HepG2 (cell line): Measurements from ENCODE around the gene VAMP8. TPM values are rescaled to one million over a fixed set of nuclear protein-coding genes. Genes with fewer than 3 reads are reported as not detected.

ENCODE experiments used
- CEBPG ChIP-seq: IDR thresholded peaks from 2 replicates; pipeline ENCODE4 v1.6.1; 2016
- DNMT1 ChIP-seq: sonication (generic); formaldehyde crosslinking; IDR thresholded peaks from 2 replicates; pipeline ENCODE4 v1.5.1; 2020; ENCODE audit warnings: mild to moderate bottlenecking, missing genetic modification reagents
- FOXC1 ChIP-seq: sonication (generic); formaldehyde crosslinking; IDR thresholded peaks from 2 replicates; pipeline ENCODE4 v1.8.0; 2022; ENCODE audit warnings: mild to moderate bottlenecking, missing genetic modification reagents, borderline replicate concordance
- HOXD1 ChIP-seq: sonication (generic); formaldehyde crosslinking; IDR thresholded peaks from 2 replicates; pipeline ENCODE4 v1.5.0; 2020; ENCODE audit warnings: missing genetic modification reagents
- NFATC3 ChIP-seq: sonication (generic); formaldehyde crosslinking; IDR thresholded peaks from 2 replicates; pipeline ENCODE4 v1.5.1; 2020; ENCODE audit warnings: mild to moderate bottlenecking, missing genetic modification reagents
- NR2F2 ChIP-seq: IDR thresholded peaks from 2 replicates; pipeline ENCODE4 v1.6.1; 2012; ENCODE audit warnings: low read depth, inconsistent platforms, borderline replicate concordance
- NR3C1 ChIP-seq: sonication (generic); formaldehyde crosslinking; IDR thresholded peaks from 2 replicates; pipeline ENCODE4 v1.4.0; 2020; ENCODE audit warnings: missing genetic modification reagents
- SOX6 ChIP-seq, 2 experiments: fragments of 450-650 bp in 1 of 2; sonication (generic) in 1 of 2; formaldehyde crosslinking in 1 of 2; IDR thresholded peaks; 2 replicates each; pipeline versions ENCODE4 v1.4.0 to v1.6.1; 2017 to 2020; ENCODE audit warnings: antibody characterized with exemption in 1 of 2, mild to moderate bottlenecking in 1 of 2, missing genetic modification reagents in 1 of 2
- TOPORS ChIP-seq: sonication (generic); formaldehyde crosslinking; IDR thresholded peaks from 2 replicates; pipeline ENCODE4 v1.8.0; 2023; ENCODE audit warnings: mild to moderate bottlenecking, missing genetic modification reagents
- ZNF30 ChIP-seq: sonication (generic); formaldehyde crosslinking; IDR thresholded peaks from 2 replicates; pipeline ENCODE4 v1.5.0; 2020; ENCODE audit warnings: mild to moderate bottlenecking, missing genetic modification reagents
- ZNF552 ChIP-seq: sonication (generic); formaldehyde crosslinking; IDR thresholded peaks from 2 replicates; pipeline ENCODE4 v1.9.0; 2022; ENCODE audit warnings: missing genetic modification reagents, mild to moderate bottlenecking, borderline replicate concordance
- ZNF556 ChIP-seq: sonication (generic); formaldehyde crosslinking; IDR thresholded peaks from 2 replicates; pipeline ENCODE4 v1.4.0; 2020; ENCODE audit warnings: mild to moderate bottlenecking, missing genetic modification reagents, borderline replicate concordance
- ZNF569 ChIP-seq: sonication (generic); formaldehyde crosslinking; IDR thresholded peaks from 2 replicates; pipeline ENCODE4 v1.5.0; 2020; ENCODE audit warnings: mild to moderate bottlenecking, missing genetic modification reagents, moderate library complexity, borderline replicate concordance
- ZNF605 ChIP-seq: sonication (generic); formaldehyde crosslinking; IDR thresholded peaks from 2 replicates; pipeline ENCODE4 v1.8.0; 2022; ENCODE audit warnings: mild to moderate bottlenecking, missing genetic modification reagents
- ZNF713 ChIP-seq: sonication (generic); formaldehyde crosslinking; IDR thresholded peaks from 2 replicates; pipeline ENCODE4 v1.4.0; 2020; ENCODE audit warnings: mild to moderate bottlenecking, missing genetic modification reagents
- ZNF782 ChIP-seq: sonication (generic); formaldehyde crosslinking; IDR thresholded peaks from 2 replicates; pipeline ENCODE4 v1.4.0; 2020; ENCODE audit warnings: missing genetic modification reagents, mild to moderate bottlenecking, borderline replicate concordance
- ZNF792 ChIP-seq: IDR thresholded peaks from 2 replicates; pipeline ENCODE4 v1.6.1; 2016
- polyA plus RNA-seq, 8 experiments: library from polyadenylated mRNA; depleted of rRNA in 3 of 8; stranded (reverse) in 7 of 8; unstranded in 1 of 8; fragments of >200 nt; fragmentation: Illumina TruSeq in 4 of 8; extraction: Trizol in 4 of 8; gene quantifications; 2 replicates each; pipeline versions ENCODE4 v1.2.1 to v1.2.3, GENCODE V29; 2011 to 2016; ENCODE audit warnings: low read depth in 4 of 8, missing spikeins in 1 of 8, mixed read lengths in 1 of 8; ENCODE audit not compliant: insufficient read depth in 1 of 8
- total RNA-seq, 5 experiments: library from RNA; depleted of rRNA; stranded (reverse); fragments of >200 nt; fragmentation: Illumina TruSeq; extraction: Trizol; gene quantifications; 2 replicates each; pipeline ENCODE4 v1.2.3, GENCODE V29; 2016; ENCODE audit warnings: low read depth in 1 of 5
- TF ChIP-seq, protein P1 (sequence below): sonication (generic); formaldehyde crosslinking; IDR thresholded peaks from 2 replicates; pipeline ENCODE4 v1.5.1; 2020; ENCODE audit warnings: mild to moderate bottlenecking, missing genetic modification reagents, borderline replicate concordance
- TF ChIP-seq, protein P2 (sequence below): IDR thresholded peaks from 2 replicates; pipeline ENCODE4 v1.6.1; 2016; ENCODE audit warnings: mild to moderate bottlenecking
- TF ChIP-seq, protein P3 (sequence below): sonication (generic); formaldehyde crosslinking; IDR thresholded peaks from 2 replicates; pipeline ENCODE4 v1.4.0; 2020; ENCODE audit warnings: missing genetic modification reagents, borderline replicate concordance
- TF ChIP-seq, protein P4 (sequence below): sonication (generic); formaldehyde crosslinking; IDR thresholded peaks from 2 replicates; pipeline ENCODE4 v1.8.0; 2022; ENCODE audit warnings: mild to moderate bottlenecking, missing genetic modification reagents; ENCODE audit not compliant: insufficient replicate concordance

The VAMP8 gene
- total and polyA plus RNA-seq, 2 of the 13 experiments (the other 11 are each of a cell fraction or from before 2014, with no cell fraction given) = 83.3 to 157 TPM

DNA sequence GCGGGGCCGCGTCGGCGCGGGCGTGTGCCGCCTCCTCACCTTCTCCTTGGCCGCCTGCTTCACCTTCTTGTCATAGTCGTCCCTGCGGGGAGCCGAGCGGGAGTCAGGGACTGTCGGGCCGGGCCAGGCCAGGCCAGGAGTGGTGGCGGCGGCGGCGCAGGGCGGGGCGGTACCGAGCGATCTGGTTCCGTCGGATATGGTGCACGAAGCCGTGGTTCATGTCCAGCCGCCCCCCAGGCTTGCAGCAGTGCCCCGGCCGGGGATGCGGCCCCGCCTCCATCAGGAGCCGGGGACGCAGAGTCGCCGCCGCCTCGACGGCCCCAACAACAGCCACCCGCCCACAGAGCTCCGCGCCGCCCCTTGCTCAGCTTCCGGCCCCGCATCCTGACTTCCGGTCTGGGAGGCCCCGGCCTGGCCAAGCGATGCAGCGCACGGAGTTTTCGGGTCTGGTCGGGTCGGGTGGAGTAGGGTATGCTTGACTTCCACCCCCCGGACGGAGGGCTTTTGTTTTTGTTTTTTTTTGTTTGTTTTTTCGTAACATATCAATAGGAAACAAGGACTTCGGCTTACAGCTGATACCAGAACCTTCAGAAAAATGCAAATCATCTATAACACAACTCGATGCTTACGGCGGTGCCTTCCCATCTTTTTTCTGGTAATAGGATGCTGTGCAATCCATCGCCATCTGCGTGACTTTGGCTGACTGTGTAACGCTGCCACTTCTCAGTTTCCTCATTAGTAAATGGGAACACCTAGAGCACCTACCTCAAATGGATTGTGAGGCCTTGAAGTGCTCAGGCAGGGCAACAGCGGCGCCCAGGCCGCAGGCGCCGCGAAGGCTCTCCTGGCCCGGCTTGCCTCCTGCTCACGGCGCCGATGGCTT lies 34.6 kb downstream of the VAMP8 start, which contains the start of gene C2orf68 (continued):
- TF ChIP-seq ZNF605 (CRISPR knock-in tag) (peak; percentile 69), ZNF556 (peak; percentile 62), SOX6 (IDR thresholded peaks at IDR 0.05) (no peak), SOX6 (CRISPR knock-in tag; IDR thresholded peaks at IDR 0.05) (peak; percentile 72; the same call in 1 of the 2 replicates), ZNF713 (CRISPR knock-in tag) (no peak; the same call in 1 of the 2 replicates), HOXD1 (CRISPR knock-in tag) (peak; percentile 33; the same call in 1 of the 2 replicates), ZNF569 (no peak), NFATC3 (CRISPR knock-in tag) (no peak), NR3C1 (no peak), ZNF782 (CRISPR knock-in tag) (peak; percentile 88), ZNF792 (peak; percentile 80), FOXC1 (CRISPR knock-in tag) (peak; percentile 59; the same call in 1 of the 2 replicates), CEBPG (CRISPR knock-in tag) (no peak), ZNF30 (CRISPR knock-in tag) (no peak), ZNF552 (no peak), TOPORS (CRISPR knock-in tag) (no peak; the same call in 1 of the 2 replicates), NR2F2 (no peak), DNMT1 (0 out of 2 replicates have a peak, but pooled peaks have one; percentile 94)
- TF ChIP-seq, protein P1, sequence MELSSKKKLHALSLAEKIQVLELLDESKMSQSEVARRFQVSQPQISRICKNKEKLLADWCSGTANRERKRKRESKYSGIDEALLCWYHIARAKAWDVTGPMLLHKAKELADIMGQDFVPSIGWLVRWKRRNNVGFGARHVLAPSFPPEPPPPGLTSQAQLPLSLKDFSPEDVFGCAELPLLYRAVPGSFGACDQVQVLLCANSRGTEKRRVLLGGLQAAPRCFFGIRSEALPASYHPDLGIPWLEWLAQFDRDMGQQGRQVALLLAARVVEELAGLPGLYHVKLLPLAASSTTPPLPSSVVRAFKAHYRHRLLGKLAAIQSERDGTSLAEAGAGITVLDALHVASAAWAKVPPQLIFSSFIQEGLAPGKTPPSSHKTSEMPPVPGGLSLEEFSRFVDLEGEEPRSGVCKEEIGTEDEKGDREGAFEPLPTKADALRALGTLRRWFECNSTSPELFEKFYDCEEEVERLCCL (CRISPR knock-in tag) = no peak
- TF ChIP-seq, protein P2, sequence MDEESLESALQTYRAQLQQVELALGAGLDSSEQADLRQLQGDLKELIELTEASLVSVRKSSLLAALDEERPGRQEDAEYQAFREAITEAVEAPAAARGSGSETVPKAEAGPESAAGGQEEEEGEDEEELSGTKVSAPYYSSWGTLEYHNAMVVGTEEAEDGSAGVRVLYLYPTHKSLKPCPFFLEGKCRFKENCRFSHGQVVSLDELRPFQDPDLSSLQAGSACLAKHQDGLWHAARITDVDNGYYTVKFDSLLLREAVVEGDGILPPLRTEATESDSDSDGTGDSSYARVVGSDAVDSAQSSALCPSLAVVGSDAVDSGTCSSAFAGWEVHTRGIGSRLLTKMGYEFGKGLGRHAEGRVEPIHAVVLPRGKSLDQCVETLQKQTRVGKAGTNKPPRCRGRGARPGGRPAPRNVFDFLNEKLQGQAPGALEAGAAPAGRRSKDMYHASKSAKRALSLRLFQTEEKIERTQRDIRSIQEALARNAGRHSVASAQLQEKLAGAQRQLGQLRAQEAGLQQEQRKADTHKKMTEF (CRISPR knock-in tag) = peak; percentile 92
- TF ChIP-seq, protein P3, sequence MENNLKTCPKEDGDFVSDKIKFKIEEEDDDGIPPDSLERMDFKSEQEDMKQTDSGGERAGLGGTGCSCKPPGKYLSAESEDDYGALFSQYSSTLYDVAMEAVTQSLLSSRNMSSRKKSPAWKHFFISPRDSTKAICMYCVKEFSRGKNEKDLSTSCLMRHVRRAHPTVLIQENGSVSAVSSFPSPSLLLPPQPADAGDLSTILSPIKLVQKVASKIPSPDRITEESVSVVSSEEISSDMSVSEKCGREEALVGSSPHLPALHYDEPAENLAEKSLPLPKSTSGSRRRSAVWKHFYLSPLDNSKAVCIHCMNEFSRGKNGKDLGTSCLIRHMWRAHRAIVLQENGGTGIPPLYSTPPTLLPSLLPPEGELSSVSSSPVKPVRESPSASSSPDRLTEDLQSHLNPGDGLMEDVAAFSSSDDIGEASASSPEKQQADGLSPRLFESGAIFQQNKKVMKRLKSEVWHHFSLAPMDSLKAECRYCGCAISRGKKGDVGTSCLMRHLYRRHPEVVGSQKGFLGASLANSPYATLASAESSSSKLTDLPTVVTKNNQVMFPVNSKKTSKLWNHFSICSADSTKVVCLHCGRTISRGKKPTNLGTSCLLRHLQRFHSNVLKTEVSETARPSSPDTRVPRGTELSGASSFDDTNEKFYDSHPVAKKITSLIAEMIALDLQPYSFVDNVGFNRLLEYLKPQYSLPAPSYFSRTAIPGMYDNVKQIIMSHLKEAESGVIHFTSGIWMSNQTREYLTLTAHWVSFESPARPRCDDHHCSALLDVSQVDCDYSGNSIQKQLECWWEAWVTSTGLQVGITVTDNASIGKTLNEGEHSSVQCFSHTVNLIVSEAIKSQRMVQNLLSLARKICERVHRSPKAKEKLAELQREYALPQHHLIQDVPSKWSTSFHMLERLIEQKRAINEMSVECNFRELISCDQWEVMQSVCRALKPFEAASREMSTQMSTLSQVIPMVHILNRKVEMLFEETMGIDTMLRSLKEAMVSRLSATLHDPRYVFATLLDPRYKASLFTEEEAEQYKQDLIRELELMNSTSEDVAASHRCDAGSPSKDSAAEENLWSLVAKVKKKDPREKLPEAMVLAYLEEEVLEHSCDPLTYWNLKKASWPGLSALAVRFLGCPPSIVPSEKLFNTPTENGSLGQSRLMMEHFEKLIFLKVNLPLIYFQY = peak; percentile 92
- TF ChIP-seq, protein P4, sequence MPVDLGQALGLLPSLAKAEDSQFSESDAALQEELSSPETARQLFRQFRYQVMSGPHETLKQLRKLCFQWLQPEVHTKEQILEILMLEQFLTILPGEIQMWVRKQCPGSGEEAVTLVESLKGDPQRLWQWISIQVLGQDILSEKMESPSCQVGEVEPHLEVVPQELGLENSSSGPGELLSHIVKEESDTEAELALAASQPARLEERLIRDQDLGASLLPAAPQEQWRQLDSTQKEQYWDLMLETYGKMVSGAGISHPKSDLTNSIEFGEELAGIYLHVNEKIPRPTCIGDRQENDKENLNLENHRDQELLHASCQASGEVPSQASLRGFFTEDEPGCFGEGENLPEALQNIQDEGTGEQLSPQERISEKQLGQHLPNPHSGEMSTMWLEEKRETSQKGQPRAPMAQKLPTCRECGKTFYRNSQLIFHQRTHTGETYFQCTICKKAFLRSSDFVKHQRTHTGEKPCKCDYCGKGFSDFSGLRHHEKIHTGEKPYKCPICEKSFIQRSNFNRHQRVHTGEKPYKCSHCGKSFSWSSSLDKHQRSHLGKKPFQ = peak; percentile 91
